ENCODE data around the gene TRIM17. TPM values are rescaled to one million over a fixed set of nuclear protein-coding genes. Genes with fewer than 3 reads are reported as not detected.

TRIM17 gene, protein sequence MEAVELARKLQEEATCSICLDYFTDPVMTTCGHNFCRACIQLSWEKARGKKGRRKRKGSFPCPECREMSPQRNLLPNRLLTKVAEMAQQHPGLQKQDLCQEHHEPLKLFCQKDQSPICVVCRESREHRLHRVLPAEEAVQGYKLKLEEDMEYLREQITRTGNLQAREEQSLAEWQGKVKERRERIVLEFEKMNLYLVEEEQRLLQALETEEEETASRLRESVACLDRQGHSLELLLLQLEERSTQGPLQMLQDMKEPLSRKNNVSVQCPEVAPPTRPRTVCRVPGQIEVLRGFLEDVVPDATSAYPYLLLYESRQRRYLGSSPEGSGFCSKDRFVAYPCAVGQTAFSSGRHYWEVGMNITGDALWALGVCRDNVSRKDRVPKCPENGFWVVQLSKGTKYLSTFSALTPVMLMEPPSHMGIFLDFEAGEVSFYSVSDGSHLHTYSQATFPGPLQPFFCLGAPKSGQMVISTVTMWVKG
- total RNA-seq (2014; rRNA removed), result not detected in 2 replicates
- percentile 2 among the genes with signal in this experiment for Bru-seq, nascent RNA
- percentile 14 among the genes with signal in this experiment for BruChase-seq, experiment 1, labeled RNA remaining after a 6-hour chase
- not detected for BruChase-seq, experiment 2, labeled RNA remaining after a 2-hour chase
- long read RNA-seq, partial matches to known transcripts, result 0 of 2 reads
- long read RNA-seq, other reads (novel, unspliced or antisense), result 2 of 2 reads

DNA sequence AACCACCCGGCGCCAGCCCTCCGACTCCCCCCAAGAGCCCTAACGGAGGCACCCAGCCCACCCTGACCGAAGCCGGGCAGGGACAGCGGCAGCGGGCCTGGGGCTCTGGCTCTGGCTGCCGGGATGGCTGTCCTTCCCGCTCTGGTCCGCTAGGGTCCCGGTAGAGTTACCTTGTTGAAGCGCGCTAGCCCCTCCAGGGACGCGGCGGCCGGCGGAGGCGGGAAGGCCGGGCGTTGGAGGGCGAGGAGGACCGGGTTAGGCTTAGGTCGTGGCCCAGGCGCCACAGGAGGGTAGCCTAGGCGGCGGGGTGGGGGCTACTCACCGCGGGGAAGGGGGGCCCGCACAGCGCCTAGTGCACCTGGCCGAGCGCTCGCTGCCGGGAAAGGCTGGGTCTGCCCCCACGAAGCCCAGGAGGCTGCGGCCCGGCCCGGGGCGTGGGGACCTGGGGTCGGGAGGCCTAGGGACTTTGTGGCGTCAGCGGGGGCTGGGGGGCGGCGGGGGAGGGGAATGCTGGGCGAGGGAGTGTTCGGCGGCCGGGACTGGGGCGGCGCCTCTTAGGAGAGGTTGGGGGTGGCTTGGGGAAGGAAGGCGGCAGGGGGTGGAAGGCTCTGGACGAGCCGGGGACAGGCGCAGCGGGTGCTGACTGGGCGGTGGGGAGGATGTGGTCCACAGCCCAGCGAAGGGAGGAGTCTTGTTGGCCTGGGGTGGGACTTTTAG, at the start of gene TRIM17:
Gene TRIM17, minus strand, starts transcription at position 645 of the 717 bp plus-strand sequence. CDS start 1,789 bp downstream, outside the sequence.
- Histone ChIP-seq H2AFZ (ENCODE audit: low read length) (peak within 1 kb of the TSS; percentile 55; the same call in 1 of the 2 replicates), H4K20me1 (ENCODE audit: low read length) (no peaks in the 10 kb centered on the region), H3K36me3 (ENCODE audit: low read depth, low read length) (no peaks in the 10 kb centered on the region), H3K4me1 (ENCODE audit: insufficient read depth, low read length) (peaks cover 14% of the 10 kb centered on the region), H3K4me3 (ENCODE audit: low read length) (no peak within 1 kb of the TSS), H3K9ac (ENCODE audit: low read length) (no peak within 1 kb of the TSS), H3K9me3 (ENCODE audit: low read length) (no peaks in the 10 kb centered on the region), H3F3A (ENCODE audit: low read length, unreplicated experiment) (no peaks in the 10 kb centered on the region), H3K27ac (ENCODE audit: low read length) (peak within 1 kb of the TSS; percentile 35), H3K79me2 (ENCODE audit: low read length) (no peaks in the 10 kb centered on the region), H3K9me2 (replicated peaks; ENCODE audit: low read length) (no peaks in the 10 kb centered on the region), H3K27me3 (ENCODE audit: low read length) (no peaks in the 10 kb centered on the region), H3K4me2 (ENCODE audit: low read length) (0 out of 2 replicates have a peak within 1 kb of the TSS, but pooled peaks have one; percentile 3)
- ChIA-PET CTCF (no interaction called here), POLR2A (ENCODE audit: unreplicated experiment) (no interaction called here)
- DNase-seq, result no peak
- BruUV-seq (replicated peaks), result no TSS peak
- TF ChIP-seq EZH2phosphoT487 (IDR thresholded peaks at IDR 0.05; ENCODE audit: borderline replicate concordance, low read length) (no peak), EZH2 (IDR thresholded peaks at IDR 0.05; ENCODE audit: low read length, unreplicated experiment) (no peak)
- TF ChIP-seq, protein P1, sequence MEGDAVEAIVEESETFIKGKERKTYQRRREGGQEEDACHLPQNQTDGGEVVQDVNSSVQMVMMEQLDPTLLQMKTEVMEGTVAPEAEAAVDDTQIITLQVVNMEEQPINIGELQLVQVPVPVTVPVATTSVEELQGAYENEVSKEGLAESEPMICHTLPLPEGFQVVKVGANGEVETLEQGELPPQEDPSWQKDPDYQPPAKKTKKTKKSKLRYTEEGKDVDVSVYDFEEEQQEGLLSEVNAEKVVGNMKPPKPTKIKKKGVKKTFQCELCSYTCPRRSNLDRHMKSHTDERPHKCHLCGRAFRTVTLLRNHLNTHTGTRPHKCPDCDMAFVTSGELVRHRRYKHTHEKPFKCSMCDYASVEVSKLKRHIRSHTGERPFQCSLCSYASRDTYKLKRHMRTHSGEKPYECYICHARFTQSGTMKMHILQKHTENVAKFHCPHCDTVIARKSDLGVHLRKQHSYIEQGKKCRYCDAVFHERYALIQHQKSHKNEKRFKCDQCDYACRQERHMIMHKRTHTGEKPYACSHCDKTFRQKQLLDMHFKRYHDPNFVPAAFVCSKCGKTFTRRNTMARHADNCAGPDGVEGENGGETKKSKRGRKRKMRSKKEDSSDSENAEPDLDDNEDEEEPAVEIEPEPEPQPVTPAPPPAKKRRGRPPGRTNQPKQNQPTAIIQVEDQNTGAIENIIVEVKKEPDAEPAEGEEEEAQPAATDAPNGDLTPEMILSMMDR (conservative IDR thresholded peaks at IDR 0.05; ENCODE audit: low read depth, low read length), result no peak
- intact Hi-C loops (cut with micrococcal nuclease), result no loop called here
- no peak for ATAC-seq

DNA sequence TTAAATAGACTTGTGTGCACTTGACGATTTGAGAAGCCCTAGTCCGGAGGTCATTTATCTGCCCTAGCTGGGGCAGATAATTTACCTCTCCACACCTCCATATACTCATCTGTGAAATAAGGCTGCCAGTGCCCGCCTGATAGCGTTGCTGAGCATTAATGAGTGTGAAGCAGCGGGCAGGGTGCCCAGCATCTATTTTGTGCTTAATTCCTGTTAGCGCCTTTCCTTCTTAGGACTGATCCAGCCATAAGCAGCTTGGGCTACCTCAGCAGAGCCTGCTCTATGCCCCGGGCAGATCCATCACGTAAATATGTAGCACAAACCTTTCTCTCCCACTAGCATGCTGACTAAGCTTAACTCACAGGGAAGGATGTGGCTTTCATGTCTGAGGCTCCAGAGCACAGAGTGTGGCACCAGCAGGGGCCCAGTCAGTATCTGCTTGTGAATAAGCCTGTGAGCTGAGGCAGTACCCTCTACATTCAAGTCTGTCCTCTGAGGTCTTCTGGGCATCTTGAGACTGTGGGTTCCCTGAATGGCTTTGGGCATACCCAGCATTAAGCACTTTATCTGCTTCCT, 49.0 kb upstream of the TRIM17 start:
- Histone ChIP-seq H3K4me3 (ENCODE audit: low read length) (no peak overlapping the region), H3K9me2 (replicated peaks; ENCODE audit: low read length) (no peaks in the 10 kb centered on the region), H3K36me3 (ENCODE audit: low read depth, low read length) (no peaks in the 10 kb centered on the region), H4K20me1 (ENCODE audit: low read length) (no peaks in the 10 kb centered on the region), H3K4me1 (ENCODE audit: insufficient read depth, low read length) (no peaks in the 10 kb centered on the region), H3K27me3 (ENCODE audit: low read length) (peaks cover 14% of the 10 kb centered on the region; the same call in 1 of the 2 replicates), H3K27ac (ENCODE audit: low read length) (no peak overlapping the region), H2AFZ (ENCODE audit: low read length) (no peak overlapping the region), H3K9ac (ENCODE audit: low read length) (no peak overlapping the region), H3F3A (ENCODE audit: low read length, unreplicated experiment) (no peaks in the 10 kb centered on the region), H3K9me3 (ENCODE audit: low read length) (no peaks in the 10 kb centered on the region), H3K4me2 (ENCODE audit: low read length) (no peak overlapping the region), H3K79me2 (ENCODE audit: low read length) (no peaks in the 10 kb centered on the region)
- no peak for TF ChIP-seq EZH2 (IDR thresholded peaks at IDR 0.05; ENCODE audit: low read length, unreplicated experiment)
- no peak for TF ChIP-seq EZH2phosphoT487 (IDR thresholded peaks at IDR 0.05; ENCODE audit: borderline replicate concordance, low read length)
- TF ChIP-seq, protein P1 (conservative IDR thresholded peaks at IDR 0.05; ENCODE audit: low read depth, low read length), result no peak
- no TSS peak for BruUV-seq (replicated peaks)
- ChIA-PET POLR2A (ENCODE audit: unreplicated experiment) (no interaction called here), CTCF (interaction anchor here (0.5 kb wide), 1 partner anchor 198 kb away, joined by 3 read pairs; no protein-coding TSS in a partner anchor)
- intact Hi-C loops (cut with micrococcal nuclease), result no loop called here
- DNase-seq (no peak), ATAC-seq (no peak)

All from PC-3 (cell line).